WTC11 (cell line): Measurements from ENCODE around the gene GJA4. TPM values are rescaled to one million over a fixed set of nuclear protein-coding genes. Genes with fewer than 3 reads are reported as not detected.

ENCODE experiments used
- ATAC-seq: fragments of 200-7000 bp; cut with Tn5 transposase; 2 replicates; pipeline ENCODE4 v1.10.0; 2021; ENCODE audit warnings: mild to moderate bottlenecking, moderate library complexity
- CTCF ChIA-PET: fragments of 300-600 bp; sonication (Branson Sonifier 250); formaldehyde crosslinking; loops from one replicate; lab custom pipeline; 2021; ENCODE audit warnings: antibody characterized with exemption; lab: Charles Lee
- POLR2A ChIA-PET: fragments of 350-600 bp; sonication (Branson Sonifier 250); formaldehyde crosslinking; loops from one replicate; lab custom pipeline; 2021; ENCODE audit warnings: antibody characterized with exemption; lab: Charles Lee
- DNase-seq: peaks from one replicate; pipeline ENCODE4 v3.0.0; 2021; ENCODE audit warnings: low spot score
- H3K27ac Mint-ChIP-seq: 2 replicates; pipeline ENCODE4 v1.8.0; 2021; ENCODE audit warnings: mixed read lengths
- H3K27me3 Mint-ChIP-seq: 2 replicates; pipeline ENCODE4 v1.8.0; 2021; ENCODE audit warnings: low read depth, mild to moderate bottlenecking, moderate library complexity, mixed read lengths
- H3K36me3 Mint-ChIP-seq: 2 replicates; pipeline ENCODE4 v1.8.0; 2021; ENCODE audit warnings: mixed read lengths
- H3K4me1 Mint-ChIP-seq: 2 replicates; pipeline ENCODE4 v1.8.0; 2022; ENCODE audit warnings: mixed read lengths
- H3K4me3 Mint-ChIP-seq: 2 replicates; pipeline ENCODE4 v1.8.0; 2021; ENCODE audit warnings: mild to moderate bottlenecking, moderate library complexity, mixed read lengths
- H3K9me3 Mint-ChIP-seq: 2 replicates; pipeline ENCODE4 v1.8.0; 2021; ENCODE audit warnings: mixed read lengths
- ATF1 ChIP-seq: sonication (generic); formaldehyde crosslinking; IDR thresholded peaks from 2 replicates; pipeline ENCODE4 v1.8.1; 2023; ENCODE audit warnings: mild to moderate bottlenecking, moderate library complexity, missing genetic modification reagents
- ATF6 ChIP-seq: sonication (generic); formaldehyde crosslinking; IDR thresholded peaks from 2 replicates; pipeline ENCODE4 v1.8.1; 2023; ENCODE audit warnings: mild to moderate bottlenecking, missing genetic modification reagents
- CDX4 ChIP-seq: fragments of 250-450 bp; sonication (Bioruptor Pico); IDR thresholded peaks from 2 replicates; pipeline ENCODE4 v1.9.0; 2021; ENCODE audit warnings: moderate library complexity, mild to moderate bottlenecking, inconsistent platforms, borderline replicate concordance
- ETV6 ChIP-seq: sonication (generic); formaldehyde crosslinking; IDR thresholded peaks from 2 replicates; pipeline ENCODE4 v1.8.1; 2022; ENCODE audit warnings: mild to moderate bottlenecking, missing genetic modification reagents
- GABPB1 ChIP-seq: sonication (generic); formaldehyde crosslinking; IDR thresholded peaks from 2 replicates; pipeline ENCODE4 v1.8.1; 2023; ENCODE audit warnings: mild to moderate bottlenecking, missing genetic modification reagents
- GTF2I ChIP-seq: fragments of 250-450 bp; sonication (Bioruptor Pico); conservative IDR thresholded peaks from 2 replicates; pipeline ENCODE4 v1.4.0; 2021; ENCODE audit warnings: mild to moderate bottlenecking
- HMGA2 ChIP-seq: fragments of 250-450 bp; sonication (Bioruptor Pico); IDR thresholded peaks from 2 replicates; pipeline ENCODE4 v1.4.0; 2021; ENCODE audit warnings: mild to moderate bottlenecking, moderate library complexity
- PREB ChIP-seq: sonication (generic); formaldehyde crosslinking; IDR thresholded peaks from 2 replicates; pipeline ENCODE4 v1.8.1; 2022; ENCODE audit warnings: mild to moderate bottlenecking, missing genetic modification reagents, moderate library complexity, borderline replicate concordance
- SP1 ChIP-seq: sonication (generic); formaldehyde crosslinking; conservative IDR thresholded peaks from 2 replicates; pipeline ENCODE4 v1.8.1; 2022; ENCODE audit warnings: missing genetic modification reagents
- ZBTB43 ChIP-seq: sonication (generic); formaldehyde crosslinking; IDR thresholded peaks from 2 replicates; pipeline ENCODE4 v1.8.1; 2023; ENCODE audit warnings: mild to moderate bottlenecking, missing genetic modification reagents
- ZNF138 ChIP-seq: sonication (generic); formaldehyde crosslinking; conservative IDR thresholded peaks from 2 replicates; pipeline ENCODE4 v1.8.1; 2022; ENCODE audit warnings: mild to moderate bottlenecking, moderate library complexity, missing genetic modification reagents
- ZNF219 ChIP-seq: sonication (generic); formaldehyde crosslinking; IDR thresholded peaks from 2 replicates; pipeline ENCODE4 v1.8.0; 2023; ENCODE audit warnings: missing genetic modification reagents, mild to moderate bottlenecking, borderline replicate concordance
- ZNF281 ChIP-seq: sonication (generic); formaldehyde crosslinking; IDR thresholded peaks from 2 replicates; pipeline ENCODE4 v1.8.0; 2023; ENCODE audit warnings: mild to moderate bottlenecking, missing genetic modification reagents
- ZNF317 ChIP-seq: sonication (generic); formaldehyde crosslinking; IDR thresholded peaks from 2 replicates; pipeline ENCODE4 v1.8.1; 2023; ENCODE audit warnings: low read depth, mild to moderate bottlenecking, moderate library complexity, missing genetic modification reagents, borderline replicate concordance
- ZNF425 ChIP-seq: fragments of 250-450 bp; sonication (Bioruptor Pico); conservative IDR thresholded peaks from 2 replicates; pipeline ENCODE4 v1.9.0; 2021; ENCODE audit warnings: mild to moderate bottlenecking
- total RNA-seq: library from RNA; stranded (reverse); gene quantifications from 3 replicates; pipeline ENCODE4 v1.2.3, GENCODE V29; 2021

GJA4 gene
- total RNA-seq, 1 experiment from 2014 or later: 1.0 TPM

GRCh38 chr1:34796990-34797389 lies 4.2 kb downstream of the GJA4 start:
- CTCF ChIA-PET: interaction anchor here (0.6 to 2.3 kb wide), 7 partner anchors 9 to 69 kb away, joined by 3 to 27 read pairs (median 8); partner anchors contain the start of gene SMIM12
- peaks cover 21% of the 10 kb centered on the region for H3K27me3 Mint-ChIP-seq
- H3K4me1 Mint-ChIP-seq: peaks cover 17% of the 10 kb centered on the region
- no peak for ATAC-seq
- TF ChIP-seq ZNF219 (CRISPR knock-in tag) (no peak), GABPB1 (CRISPR knock-in tag) (no peak), ATF6 (CRISPR knock-in tag) (no peak), PREB (CRISPR knock-in tag) (no peak), ZNF425 (CRISPR knock-in tag) (no peak)
- H3K27ac Mint-ChIP-seq: no peak overlapping the region
- POLR2A ChIA-PET: no interaction called here
- H3K36me3 Mint-ChIP-seq: no peaks in the 10 kb centered on the region
- no peak for DNase-seq
- H3K9me3 Mint-ChIP-seq: no peaks in the 10 kb centered on the region
- no peak overlapping the region for H3K4me3 Mint-ChIP-seq

GRCh38 chr1:34800214-34800613 lies 7.4 kb downstream of the GJA4 start:
- peaks cover 14% of the 10 kb centered on the region for H3K4me1 Mint-ChIP-seq
- H3K27me3 Mint-ChIP-seq: peaks cover 5% of the 10 kb centered on the region; the same call in 1 of the 2 replicates
- no peak overlapping the region for H3K4me3 Mint-ChIP-seq
- no peak for DNase-seq
- CTCF ChIA-PET: interaction anchor here (1.2 kb wide), 1 partner anchor 53 kb away, joined by 11 read pairs; no protein-coding TSS in a partner anchor
- no peaks in the 10 kb centered on the region for H3K9me3 Mint-ChIP-seq
- no peaks in the 10 kb centered on the region for H3K36me3 Mint-ChIP-seq
- H3K27ac Mint-ChIP-seq: no peak overlapping the region
- TF ChIP-seq ZNF317: no peak
- TF ChIP-seq, all 79 proteins: peak for 0
- POLR2A ChIA-PET: no interaction called here
- ATAC-seq: no peak

- no peaks in the 10 kb centered on the region for H3K36me3 Mint-ChIP-seq
- DNase-seq: no peak
- H3K27me3 Mint-ChIP-seq: peaks cover 2% of the 10 kb centered on the region; the same call in 1 of the 2 replicates
- no peaks in the 10 kb centered on the region for H3K4me1 Mint-ChIP-seq
- ChIA-PET CTCF (interaction anchor here (1.3 kb wide), 1 partner anchor 49 kb away, joined by 4 read pairs; no protein-coding TSS in a partner anchor), POLR2A (no interaction called here)
- no peak for TF ChIP-seq ZNF281 (CRISPR knock-in tag)
- 0 out of 2 replicates have a peak, but pooled peaks have one; percentile 67 for TF ChIP-seq ZNF317
- no peak for TF ChIP-seq SP1 (CRISPR knock-in tag)
- no peak for ATAC-seq
- H3K9me3 Mint-ChIP-seq: no peaks in the 10 kb centered on the region
- no peak overlapping the region for H3K4me3 Mint-ChIP-seq
- no peak overlapping the region for H3K27ac Mint-ChIP-seq
Measured at GRCh38 chr1:34803770-34804169, 11.0 kb downstream of the GJA4 start.

- no peak for ATAC-seq
- H3K27ac Mint-ChIP-seq: no peak overlapping the region
- CTCF ChIA-PET: no interaction called here
- no peaks in the 10 kb centered on the region for H3K4me1 Mint-ChIP-seq
- H3K27me3 Mint-ChIP-seq: peaks cover 3% of the 10 kb centered on the region; the same call in 1 of the 2 replicates
- H3K9me3 Mint-ChIP-seq: peaks cover 10% of the 10 kb centered on the region
- DNase-seq: no peak
- H3K36me3 Mint-ChIP-seq: no peaks in the 10 kb centered on the region
- POLR2A ChIA-PET: no interaction called here
- H3K4me3 Mint-ChIP-seq: no peak overlapping the region
- TF ChIP-seq HMGA2 (CRISPR knock-in tag) (no peak), ETV6 (CRISPR knock-in tag) (no peak), ATF1 (no peak), ZNF138 (CRISPR knock-in tag) (no peak), ZBTB43 (CRISPR knock-in tag) (no peak), GTF2I (CRISPR knock-in tag) (no peak), CDX4 (no peak)
Measured at GRCh38 chr1:34806396-34806795, 13.6 kb downstream of the GJA4 start.
